Uterus (tissue), 2 donors: ENCODE results near the gene STPG2.

Source experiments
- CTCF ChIP-seq, 4 experiments: fragments of 200-600 bp in 2 of 4; fragments of 450-650 bp in 2 of 4; sonication (generic) in 2 of 4; IDR thresholded peaks; one replicate each; pipeline ENCODE4 v1.5.1; 2016 to 2019; ENCODE audit warnings: antibody characterized with exemption in 4 of 4, mild to moderate bottlenecking in 2 of 4, moderate library complexity in 1 of 4
- POLR2A ChIP-seq, 2 donors: fragments of 450-650 bp; IDR thresholded peaks; one replicate each; pipeline ENCODE4 v1.6.1; 2016; ENCODE audit warnings: antibody characterized with exemption in 2 of 2, mild to moderate bottlenecking in 1 of 2, moderate library complexity in 1 of 2

DNA sequence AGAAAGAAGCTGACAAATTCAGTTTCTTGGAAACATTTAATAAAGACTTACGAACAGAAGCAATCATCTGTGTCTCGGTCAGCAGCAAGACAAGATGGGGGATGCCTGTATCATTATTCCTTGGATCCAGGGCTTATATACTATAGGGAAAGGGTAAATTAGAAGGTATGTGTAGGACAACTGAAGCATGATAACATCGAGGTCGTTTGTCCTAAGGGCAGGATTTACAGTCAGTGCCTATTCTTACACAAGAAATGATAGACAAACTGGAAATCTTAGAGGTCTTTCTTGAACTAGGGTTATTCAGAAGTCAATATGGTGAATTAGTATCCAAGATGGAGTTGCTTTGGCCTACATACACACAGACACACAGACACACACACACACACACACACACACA is 553.0 kb downstream of the STPG2 start:
- TF ChIP-seq POLR2A (IDR thresholded peaks at IDR 0.05) (no peak), CTCF (IDR thresholded peaks at IDR 0.05) (no peak)
